ENCODE data around the gene DOCK10. TPM values are rescaled to one million over a fixed set of nuclear protein-coding genes. Genes with fewer than 3 reads are reported as not detected.

The DOCK10 gene
- total and polyA plus RNA-seq, 9 of the 15 experiments (the other 6 are each of a cell fraction or from before 2014, with no cell fraction given): 0.01 to 0.87 (median 0.18) TPM

GRCh38 chr2:225004597-225004996 lies 37.7 kb downstream of the DOCK10 start:
- H3K4me2 ChIP-seq (ENCODE audit: insufficient read depth, low read length): no peak overlapping the region
- in situ Hi-C loops (cut with MboI): no loop called here
- H2AFZ ChIP-seq (ENCODE audit: low read depth, low read length): no peak overlapping the region
- no peak for TF ChIP-seq THAP7 (CRISPR knock-in tag; IDR thresholded peaks at IDR 0.05)
- no peak for TF ChIP-seq POLR2B (IDR thresholded peaks at IDR 0.05; ENCODE audit: low read depth, partially characterized antibody)
- H3K36me3 ChIP-seq (ENCODE audit: control insufficient read depth, insufficient read depth, low read length): no peaks in the 10 kb centered on the region
- H3K9ac ChIP-seq (ENCODE audit: insufficient read depth in 1 of 2, low read depth in 2 of 2, low read length in 2 of 2): no peak overlapping the region
- ATAC-seq (no peak), FAIRE-seq (no peak), DNase-seq (ENCODE audit: extremely low read depth in 1 of 4, low spot score in 3 of 4) (no peak)
- no peaks in the 10 kb centered on the region for H3K9me3 ChIP-seq (replicated peaks; ENCODE audit: control insufficient read depth, insufficient read depth, low read depth, low read length)
- no peaks in the 10 kb centered on the region for H3K79me2 ChIP-seq (ENCODE audit: control insufficient read depth, insufficient read depth, low read length)
- intact Hi-C loops (cut with micrococcal nuclease): loop anchor here (10.0 kb wide), 2 partner anchors 650 to 1030 kb away; no protein-coding TSS in a partner anchor
- WGBS (ENCODE audit: insufficient coverage, low coverage, missing lambda C conversion rate): 0% methylated on average over 2 of the region's 2 CpGs
- H3K27me3 ChIP-seq (ENCODE audit: control insufficient read depth in 2 of 2, insufficient read depth in 2 of 2, low read length in 2 of 2): no peaks in the 10 kb centered on the region
- H3K4me3 ChIP-seq: no peak overlapping the region
- H4K20me1 ChIP-seq (replicated peaks; ENCODE audit: control insufficient read depth, insufficient read depth, low read length): no peaks in the 10 kb centered on the region
- no peak overlapping the region for H3K27ac ChIP-seq (ENCODE audit: extremely low read depth, low read depth, low read length)
- H3K4me1 ChIP-seq (replicated peaks in 1 of 2; ENCODE audit: control insufficient read depth in 2 of 2, insufficient read depth in 2 of 2, low read length in 2 of 2): no peaks in the 10 kb centered on the region
- no TSS peak for BruUV-seq (replicated peaks)
- ChIA-PET CTCF (ENCODE audit: low intra/inter-chr PET ratio) (no interaction called here), POLR2A (no interaction called here)
- no peaks in the 10 kb centered on the region for H3K9me1 ChIP-seq (ENCODE audit: control insufficient read depth, insufficient read depth, low read length)

GRCh38 chr2:225002656-225003045 lies 39.6 kb downstream of the DOCK10 start:
- POLR2A ChIA-PET: no interaction called here

More at GRCh38 chr2:225002656-225003045, 39.6 kb downstream of the DOCK10 start:
- no peak overlapping the region for H3K4me3 ChIP-seq
- in situ Hi-C loops (cut with MboI) (no loop called here), intact Hi-C loops (cut with micrococcal nuclease) (loop anchor here (10.0 kb wide), 2 partner anchors 648 to 1028 kb away; no protein-coding TSS in a partner anchor)
- no peaks in the 10 kb centered on the region for H3K9me3 ChIP-seq (replicated peaks; ENCODE audit: control insufficient read depth, insufficient read depth, low read depth, low read length)
- H3K9me1 ChIP-seq (ENCODE audit: control insufficient read depth, insufficient read depth, low read length): no peaks in the 10 kb centered on the region
- no peak for TF ChIP-seq MAX (CRISPR knock-in tag; IDR thresholded peaks at IDR 0.05)
- no peak overlapping the region for H3K4me2 ChIP-seq (ENCODE audit: insufficient read depth, low read length)
- no peak for FAIRE-seq
- no peak overlapping the region for H3K9ac ChIP-seq (ENCODE audit: insufficient read depth in 1 of 2, low read depth in 2 of 2, low read length in 2 of 2)
- CTCF ChIA-PET (ENCODE audit: low intra/inter-chr PET ratio): no interaction called here
- no peaks in the 10 kb centered on the region for H3K79me2 ChIP-seq (ENCODE audit: control insufficient read depth, insufficient read depth, low read length)
- no peak overlapping the region for H2AFZ ChIP-seq (ENCODE audit: low read depth, low read length)
- no peak for ATAC-seq
- no TSS peak for BruUV-seq (replicated peaks)
- no peaks in the 10 kb centered on the region for H4K20me1 ChIP-seq (replicated peaks; ENCODE audit: control insufficient read depth, insufficient read depth, low read length)
- 0% methylated on average over 4 of the region's 5 CpGs for WGBS (ENCODE audit: insufficient coverage, low coverage, missing lambda C conversion rate)
- no peak overlapping the region for H3K27ac ChIP-seq (ENCODE audit: extremely low read depth, low read depth, low read length)
- H3K27me3 ChIP-seq (ENCODE audit: control insufficient read depth in 2 of 2, insufficient read depth in 2 of 2, low read length in 2 of 2): no peaks in the 10 kb centered on the region
- H3K36me3 ChIP-seq (ENCODE audit: control insufficient read depth, insufficient read depth, low read length): no peaks in the 10 kb centered on the region
- no peak for DNase-seq (ENCODE audit: extremely low read depth in 1 of 4, low spot score in 3 of 4)
- H3K4me1 ChIP-seq (replicated peaks in 1 of 2; ENCODE audit: control insufficient read depth in 2 of 2, insufficient read depth in 2 of 2, low read length in 2 of 2): no peaks in the 10 kb centered on the region

Data from K562 (cell line).